ENCODE measurements around the gene USP24.

GRCh38 chr1:55021942-55022546 is 193.1 kb downstream of the USP24 start:
- peak; percentile 98 for TF ChIP-seq CTCF (conservative IDR thresholded peaks at IDR 0.05)
- peak; percentile 43; the same call in 1 of the 2 replicates for TF ChIP-seq ZFX (IDR thresholded peaks at IDR 0.05)

Measured in C4-2B (cell line).